ENCODE measurements around the gene LRRC7.

- TF ChIP-seq CTCF (IDR thresholded peaks at IDR 0.05; ENCODE audit: low read length) (no peak), EZH2 (optimal IDR thresholded peaks at IDR 0.05; ENCODE audit: low read depth, low read length) (no peak), EZH2phosphoT487 (IDR thresholded peaks at IDR 0.05; ENCODE audit: low read length) (no peak)
Observed at GRCh38 chr1:69777423-69777822, 209.7 kb downstream of the LRRC7 start.
